Adrenal gland (tissue), 12 donors: ENCODE results near the gene ADORA2A. TPM values are rescaled to one million over a fixed set of nuclear protein-coding genes. Genes with fewer than 3 reads are reported as not detected.

Experiments used
- DNase-seq, 7 donors: peaks; one replicate each; pipeline ENCODE4 v3.0.0-alpha.2; 2019 to 2020
- H3K27ac ChIP-seq, 5 donors: fragments of 200-600 bp; sonication (generic) in 4 of 5; 1 replicate in 3 of 5; 2 replicates in 2 of 5; pipeline versions ENCODE4 v1.5.1 to v1.8.0; 2016 to 2020; ENCODE audit warnings: mild to moderate bottlenecking in 1 of 5
- H3K27me3 ChIP-seq: fragments of 200-600 bp; 2 replicates; pipeline ENCODE4 v1.8.0; 2021
- H3K36me3 ChIP-seq, 2 donors: fragments of 200-600 bp; replicated peaks in 1 of 2; 1 replicate in 1 of 2; 2 replicates in 1 of 2; pipeline versions ENCODE4 v1.5.1 to v1.8.0; 2018 to 2022
- H3K4me1 ChIP-seq, 2 donors: fragments of 200-600 bp; replicated peaks in 1 of 2; 1 replicate in 1 of 2; 2 replicates in 1 of 2; pipeline versions ENCODE4 v1.5.1 to v1.8.0; 2018 to 2021
- H3K4me3 ChIP-seq, 4 donors: fragments of 200-600 bp; sonication (generic) in 3 of 4; one replicate each; pipeline ENCODE4 v1.5.1; 2016 to 2018
- H3K9me3 ChIP-seq, 3 donors: fragments of 200-600 bp; sonication (generic) in 1 of 3; replicated peaks in 1 of 3; 1 replicate in 2 of 3; 2 replicates in 1 of 3; pipeline versions ENCODE4 v1.5.1 to v1.8.0; 2016 to 2021
- CTCF ChIP-seq, 6 experiments: fragments of 450-650 bp in 4 of 6; fragments of 200-600 bp in 2 of 6; sonication (generic) in 1 of 6; IDR thresholded peaks; 1 replicate in 5 of 6; 2 replicates in 1 of 6; pipeline versions ENCODE4 v1.5.1 to v1.8.0; 2016 to 2021; ENCODE audit warnings: antibody characterized with exemption in 6 of 6, mild to moderate bottlenecking in 2 of 6, moderate library complexity in 1 of 6
- POLR2A ChIP-seq, 2 donors: fragments of 450-650 bp; IDR thresholded peaks; one replicate each; pipeline ENCODE4 v1.6.1; 2017; ENCODE audit warnings: antibody characterized with exemption in 2 of 2, mild to moderate bottlenecking in 2 of 2, moderate library complexity in 1 of 2
- WGBS, 4 donors: extraction: QIAGEN DNeasy Blood & Tissue Kit in 2 of 4; methylation state at CpG; one replicate each; pipeline versions ENCODE4 v1.1.5 to v1.1.7; 2013 to 2017; 5-methylcytosine and 5-hydroxymethylcytosine counted together
- intact Hi-C, 2 donors: fragments of 100-400 bp; cut with DNase I; formaldehyde crosslinking; loops; one replicate each; pipeline versions ENCODE4 v1.14.1 to v1.15.0; 2022 to 2023
- polyA plus RNA-seq, 3 donors: library from polyadenylated mRNA; stranded (reverse); fragments of 200-250 nt in 2 of 3; fragments of 350-450 nt in 1 of 3; fragmentation: Illumina TruSeq in 1 of 3; extraction: RNeasy Lipid Tissue Mini Kit (QIAGEN cat#74804) in 1 of 3; gene quantifications; one replicate each; pipeline ENCODE4 v1.2.3, GENCODE V29; 2013 to 2014
- total RNA-seq, 9 donors: library from RNA; depleted of rRNA in 4 of 9; stranded (reverse); fragments of >200 nt in 4 of 9; fragments of 120-200 nt in 1 of 9; fragmentation: NEBNext Ultra II Directional in 1 of 9; extraction: Animal tissue kit (Norgen Biotek cat#: 25700) in 1 of 9; gene quantifications; one replicate each; pipeline versions ENCODE4 v1.1.0 to v1.2.4, GENCODE V29; 2013 to 2023
- donor health status: healthy with polysubstance abuse.
- donor health status: Bipolar disorder and iron deficiency.
- donor health status: DM: yes; HTN: yes; CAD: no.
- donor health status: DM: no; HTN: no; CAD: no.
- donor health status: DM: no; HTN: no; CAD: no.
- donor health status: DM: yes; HTN: yes; CAD: no.

ADORA2A gene
- total and polyA plus RNA-seq, 12 donors: 2.9 to 16.4 (median 6.5) TPM

- no peaks in the 10 kb centered on the region for H3K9me3 ChIP-seq
- no peak for DNase-seq
- peak overlapping the region in 2 of 5 donors; percentile 79 to 89 for H3K27ac ChIP-seq
- TF ChIP-seq CTCF (IDR thresholded peaks at IDR 0.05) (no peak), POLR2A (IDR thresholded peaks at IDR 0.05) (no peak)
- H3K4me3 ChIP-seq: no peak overlapping the region
- intact Hi-C loops: no loop called here
- H3K4me1 ChIP-seq: peaks cover 14 to 53% of the 10 kb centered on the region in 2 donors
- WGBS, 4 donors: 43 to 95% (median 92%) methylated on average over 1 to 34 of the region's 34 CpGs
- no peaks in the 10 kb centered on the region for H3K27me3 ChIP-seq
- H3K36me3 ChIP-seq: no peaks in the 10 kb centered on the region
Observed at GRCh38 chr22:24433001-24433827, 5.8 kb downstream of the ADORA2A start.

DNA sequence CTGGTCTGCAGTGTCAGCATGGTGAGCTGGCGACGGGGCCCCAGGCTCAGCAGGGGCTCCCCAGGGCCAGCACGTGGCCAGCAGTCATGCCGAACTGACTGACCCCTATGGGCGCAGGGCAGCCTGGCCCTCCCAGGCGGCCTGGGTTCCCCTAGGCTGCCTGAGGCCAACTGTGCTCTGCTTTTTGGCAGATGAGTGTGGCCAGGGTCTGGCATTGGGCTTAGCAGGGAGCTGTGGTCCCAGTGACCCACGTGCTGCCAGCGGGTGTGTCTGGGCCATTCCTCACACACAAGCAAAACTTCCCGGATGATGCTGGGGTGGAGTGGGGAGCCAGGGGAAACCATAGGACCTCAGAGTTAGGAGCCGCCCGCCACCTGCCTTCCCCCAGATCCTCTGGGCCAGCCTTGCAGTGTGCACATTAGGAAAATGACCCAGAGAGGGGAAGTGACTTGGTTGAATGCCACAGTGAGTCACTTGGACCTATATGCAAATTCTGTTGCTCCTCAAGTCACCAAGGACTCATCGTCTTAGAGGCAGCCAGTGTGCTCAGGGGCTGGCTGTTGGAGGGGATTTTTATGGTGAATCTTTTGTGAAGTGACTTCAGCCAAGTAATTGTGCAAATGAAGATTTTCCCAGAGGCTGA, 6.5 kb downstream of the ADORA2A start:
- Histone ChIP-seq H3K4me1 (peaks cover 14 to 50% of the 10 kb centered on the region in 2 donors), H3K9me3 (no peaks in the 10 kb centered on the region)
- peak in 5 of 7 donors; percentile 45 to 61 (median 47) for DNase-seq

GRCh38 chr22:24434471-24435322, 7.3 kb downstream of the ADORA2A start:
- no peaks in the 10 kb centered on the region for H3K9me3 ChIP-seq
- no peaks in the 10 kb centered on the region for H3K27me3 ChIP-seq
- peaks cover 14 to 43% of the 10 kb centered on the region in 2 donors for H3K4me1 ChIP-seq
- WGBS, 4 donors: 58 to 69% (median 64%) methylated on average over 11 to 16 of the region's 16 CpGs
- DNase-seq: peak in 6 of 7 donors; percentile 48 to 85 (median 52)
- peak overlapping the region in 4 of 5 donors; percentile 37 to 89 (median 70) for H3K27ac ChIP-seq
- TF ChIP-seq CTCF (IDR thresholded peaks at IDR 0.05): no peak
- no peak for TF ChIP-seq POLR2A (IDR thresholded peaks at IDR 0.05)
- H3K36me3 ChIP-seq: no peaks in the 10 kb centered on the region
- H3K4me3 ChIP-seq: no peak overlapping the region
- intact Hi-C loops: no loop called here

More for the DNA sequence above, 6.5 kb downstream of the ADORA2A start:
- TF ChIP-seq CTCF (IDR thresholded peaks at IDR 0.05) (no peak), POLR2A (IDR thresholded peaks at IDR 0.05) (no peak)
- intact Hi-C loops: no loop called here
- Histone ChIP-seq H3K27me3 (no peaks in the 10 kb centered on the region), H3K36me3 (no peaks in the 10 kb centered on the region), H3K4me3 (no peak overlapping the region), H3K27ac (peak overlapping the region in 3 of 5 donors; percentile 37 to 89 (median 79))
- WGBS, 4 donors: 65 to 69% (median 67%) methylated on average over 8 to 12 of the region's 12 CpGs; no CpG with 5 or more reads in 1 of the 4 donors

GRCh38 chr22:24435323-24435645, 7.9 kb downstream of the ADORA2A start:
- Histone ChIP-seq H3K4me3 (no peak overlapping the region), H3K36me3 (no peaks in the 10 kb centered on the region), H3K27ac (peak overlapping the region in 4 of 5 donors; percentile 26 to 89 (median 70)), H3K27me3 (no peaks in the 10 kb centered on the region), H3K4me1 (peaks cover 14 to 43% of the 10 kb centered on the region in 2 donors), H3K9me3 (no peaks in the 10 kb centered on the region)
- TF ChIP-seq POLR2A (IDR thresholded peaks at IDR 0.05) (no peak), CTCF (IDR thresholded peaks at IDR 0.05) (no peak)
- 76 to 83% (median 80%) methylated on average over 2 of the region's 2 CpGs for WGBS, 4 donors
- intact Hi-C loops: no loop called here
- no peak for DNase-seq
